Naive thymus-derived CD4-positive, alpha-beta T cell (primary cell): ENCODE data around the gene CCDC92B. TPM values are rescaled to one million over a fixed set of nuclear protein-coding genes. Genes with fewer than 3 reads are reported as not detected.

ENCODE experiments used
- ATAC-seq: fragments of 150-1000 bp; cut with Tn5 transposase; 2 replicates; pipeline ENCODE4 v1.10.0; 2021; ENCODE audit warnings: mild to moderate bottlenecking, moderate library complexity
- CTCF ChIA-PET: fragments of 350-600 bp; sonication (Branson Sonifier 250); formaldehyde crosslinking; loops from one replicate; lab custom pipeline; 2021; ENCODE audit warnings: antibody characterized with exemption; lab: Charles Lee
- POLR2A ChIA-PET: fragments of 350-600 bp; sonication (Branson Sonifier 250); formaldehyde crosslinking; loops from one replicate; lab custom pipeline; 2021; ENCODE audit warnings: antibody characterized with exemption, inconsistent platforms; lab: Charles Lee
- DNase-seq, 9 donors: peaks; one replicate each; pipeline versions ENCODE4 v3.0.0 to v3.0.0-alpha.2; 2020 to 2022; ENCODE audit warnings: mixed read lengths in 1 of 9
- H3K27ac ChIP-seq: one replicate; pipeline ENCODE4 v1.7.0; 2013; ENCODE audit warnings: mild to moderate bottlenecking, low read depth, low read length, moderate library complexity
- H3K27me3 ChIP-seq, 2 donors: one replicate each; pipeline ENCODE4 v1.7.0; 2013; ENCODE audit warnings: low read length in 2 of 2, mild to moderate bottlenecking in 2 of 2, moderate library complexity in 2 of 2; ENCODE audit not compliant: control insufficient read depth in 2 of 2, insufficient read depth in 2 of 2
- H3K36me3 ChIP-seq, 3 experiments: 1 replicate in 2 of 3; 2 replicates in 1 of 3; pipeline ENCODE4 v1.7.0; 2013; ENCODE audit warnings: low read length in 3 of 3, mild to moderate bottlenecking in 3 of 3, moderate library complexity in 1 of 3; ENCODE audit not compliant: insufficient read depth in 3 of 3, control insufficient read depth in 2 of 3
- H3K4me1 ChIP-seq, 2 donors: one replicate each; pipeline ENCODE4 v1.7.0; 2013; ENCODE audit warnings: low read length in 2 of 2, mild to moderate bottlenecking in 2 of 2, moderate library complexity in 1 of 2; ENCODE audit not compliant: control insufficient read depth in 2 of 2, insufficient read depth in 2 of 2
- H3K4me3 ChIP-seq: 2 replicates; pipeline ENCODE4 v1.7.0; 2013; ENCODE audit warnings: mild to moderate bottlenecking, low read length
- H3K9me3 ChIP-seq, 3 experiments: 1 replicate in 2 of 3; 2 replicates in 1 of 3; pipeline ENCODE4 v1.7.0; 2013; ENCODE audit warnings: low read length in 3 of 3; ENCODE audit not compliant: control insufficient read depth in 2 of 3
- H3K27ac Mint-ChIP-seq, 9 donors: one replicate each; pipeline ENCODE4 v1.8.0; 2020 to 2022; ENCODE audit warnings: mixed read lengths in 9 of 9, mild to moderate bottlenecking in 8 of 9, moderate library complexity in 5 of 9, inconsistent platforms in 2 of 9
- H3K27me3 Mint-ChIP-seq, 5 donors: one replicate each; pipeline ENCODE4 v1.8.0; 2021 to 2022; ENCODE audit warnings: mixed read lengths in 5 of 5, mild to moderate bottlenecking in 1 of 5
- H3K36me3 Mint-ChIP-seq, 5 donors: one replicate each; pipeline ENCODE4 v1.8.0; 2020 to 2022; ENCODE audit warnings: mixed read lengths in 5 of 5, mild to moderate bottlenecking in 3 of 5, inconsistent platforms in 1 of 5
- H3K4me1 Mint-ChIP-seq, 7 donors: one replicate each; pipeline ENCODE4 v1.8.0; 2020 to 2022; ENCODE audit warnings: mixed read lengths in 7 of 7, mild to moderate bottlenecking in 3 of 7, inconsistent platforms in 1 of 7
- H3K4me3 Mint-ChIP-seq, 10 donors: one replicate each; pipeline ENCODE4 v1.8.0; 2020 to 2022; ENCODE audit warnings: mild to moderate bottlenecking in 10 of 10, mixed read lengths in 10 of 10, moderate library complexity in 6 of 10, inconsistent platforms in 2 of 10
- H3K9me3 Mint-ChIP-seq, 11 donors: one replicate each; pipeline ENCODE4 v1.8.0; 2020 to 2022; ENCODE audit warnings: mixed read lengths in 11 of 11, mild to moderate bottlenecking in 4 of 11, inconsistent platforms in 1 of 11, moderate library complexity in 1 of 11
- intact Hi-C, 2 donors: fragments of 100-400 bp; cut with micrococcal nuclease; formaldehyde crosslinking; loops; one replicate each; pipeline ENCODE4 v1.15.1; 2023
- polyA plus RNA-seq, 2 donors: library from polyadenylated mRNA; unstranded; fragments of 300-500 nt; fragmentation: Illumina TruSeq; gene quantifications; one replicate each; pipeline ENCODE4 v1.2.3, GENCODE V29; 2021
- total RNA-seq, 6 experiments: library from RNA in 5 of 6; stranded (reverse) in 5 of 6; gene quantifications; 1 replicate in 5 of 6; 2 replicates in 1 of 6; pipeline ENCODE4 v1.2.3 and lab custom pipeline; 2021 to 2026

CCDC92B gene
- total and polyA plus RNA-seq, 7 experiments from 2014 or later: 0.12 to 0.54 (median 0.22) TPM; not detected in 2

DNA sequence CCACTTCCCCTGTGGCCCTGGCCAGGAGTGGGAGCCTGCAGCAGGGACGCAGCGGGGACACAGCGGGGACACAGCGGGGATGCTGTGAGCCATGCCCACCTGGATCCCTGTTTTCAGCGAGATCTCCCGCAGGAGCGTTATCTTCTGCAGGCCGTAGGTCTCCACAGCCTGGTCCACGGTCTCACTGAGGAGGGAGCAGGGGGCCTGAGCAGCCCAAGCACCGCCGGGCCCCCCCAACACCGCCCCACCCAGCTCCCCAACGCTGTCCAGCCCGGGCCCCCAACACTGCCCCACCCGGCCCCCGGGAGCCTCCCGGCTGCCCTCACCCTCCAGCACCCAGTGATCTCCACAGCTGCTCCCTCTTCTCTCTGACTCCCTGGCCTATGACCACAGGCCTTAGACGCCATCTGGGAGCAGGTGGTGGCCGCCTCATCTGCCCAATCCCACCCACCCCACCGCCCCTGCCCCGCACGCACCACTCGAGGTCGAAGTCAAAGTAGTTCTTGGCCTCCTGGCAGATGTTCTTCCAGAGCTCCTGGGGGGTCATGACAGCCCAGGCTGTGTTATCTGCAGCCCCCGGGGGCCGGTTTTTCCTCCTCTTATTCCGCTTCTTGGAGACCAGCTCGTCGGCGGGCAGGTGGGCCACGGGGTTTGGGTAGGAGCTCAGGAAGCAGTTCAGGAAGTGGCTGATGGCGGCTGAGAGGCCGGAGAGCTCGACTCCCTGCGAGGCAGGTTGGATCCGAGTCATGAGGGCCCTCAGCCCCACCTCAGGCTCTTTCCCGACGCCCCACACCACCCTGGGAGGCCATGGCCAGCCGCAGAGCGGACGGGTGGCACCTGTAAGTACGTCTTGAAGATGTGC lies 54.8 kb downstream of the CCDC92B start:
- DNase-seq: peak in 1 of 9 donors; percentile 16
- ChIA-PET POLR2A (interaction anchor here (1.2 kb wide), 1 partner anchor 8 kb away, joined by 4 read pairs; no protein-coding TSS in a partner anchor), CTCF (interaction anchor here (0.9 kb wide), 1 partner anchor 21 kb away, joined by 3 read pairs; no protein-coding TSS in a partner anchor)
- no peak overlapping the region for H3K27ac Mint-ChIP-seq
- Histone ChIP-seq H3K36me3 (peaks cover 0 to 93% (median 2%) of the 10 kb centered on the region in 3 experiments), H3K9me3 (no peaks in the 10 kb centered on the region), H3K27ac (no peak overlapping the region), H3K4me3 (no peak overlapping the region), H3K4me1 (no peaks in the 10 kb centered on the region), H3K27me3 (no peaks in the 10 kb centered on the region)
- no peaks in the 10 kb centered on the region for H3K27me3 Mint-ChIP-seq
- peak; percentile 12 for ATAC-seq
- intact Hi-C loops: no loop called here
- no peak overlapping the region for H3K4me3 Mint-ChIP-seq
- peaks cover 0 to 2% (median 0%) of the 10 kb centered on the region in 7 donors for H3K4me1 Mint-ChIP-seq
- H3K36me3 Mint-ChIP-seq: peaks cover 0 to 6% (median 0%) of the 10 kb centered on the region in 5 donors
- peaks cover 0 to 3% (median 0%) of the 10 kb centered on the region in 11 donors for H3K9me3 Mint-ChIP-seq

DNA sequence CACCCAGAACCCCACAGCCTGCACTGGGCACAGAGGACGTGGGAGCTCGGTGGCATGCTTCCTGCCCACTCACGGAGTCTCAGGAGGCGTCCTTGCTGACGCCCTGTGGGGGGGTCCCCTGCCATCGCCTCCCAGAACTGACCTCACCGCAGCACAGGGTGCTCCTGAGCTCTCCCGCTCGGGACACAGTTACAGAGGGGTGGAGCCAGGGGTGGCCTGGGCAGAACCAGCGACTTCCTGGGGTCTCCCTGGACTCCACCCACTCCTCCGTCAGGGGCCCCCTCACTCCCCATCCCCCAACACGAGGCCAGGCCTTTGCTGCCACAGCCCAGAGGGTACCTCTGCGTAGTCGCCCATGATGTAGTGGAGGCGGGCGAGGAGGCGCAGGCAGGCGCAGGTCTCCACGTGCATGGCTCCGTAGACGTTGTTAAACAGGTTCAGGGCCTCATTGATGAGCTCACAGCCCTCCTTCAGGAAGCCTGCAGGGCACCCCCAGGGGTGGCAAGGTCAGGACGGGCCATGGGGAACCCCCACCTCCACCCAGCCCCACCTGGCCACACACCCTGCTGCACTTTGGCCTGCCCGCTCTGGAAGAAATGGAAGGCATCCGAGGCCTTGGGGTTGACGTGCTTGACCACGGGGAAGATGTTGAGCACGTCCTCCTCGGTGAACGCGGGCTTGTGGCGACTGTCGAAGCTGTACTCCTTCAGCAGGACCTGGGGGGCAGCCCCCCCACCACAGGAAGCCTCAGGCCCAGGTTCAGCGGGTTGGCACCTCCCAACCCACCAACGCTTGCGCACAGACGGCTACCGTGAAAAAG lies 55.7 kb downstream of the CCDC92B start:
- DNase-seq (peak in 1 of 9 donors; percentile 17), ATAC-seq (peak; percentile 36)
- peaks cover 0 to 3% (median 0%) of the 10 kb centered on the region in 11 donors for H3K9me3 Mint-ChIP-seq
- CTCF ChIA-PET: no interaction called here
- POLR2A ChIA-PET: no interaction called here
- H3K36me3 Mint-ChIP-seq: peaks cover 0 to 6% (median 0%) of the 10 kb centered on the region in 5 donors
- H3K4me1 Mint-ChIP-seq: peaks cover 0 to 5% (median 0%) of the 10 kb centered on the region in 7 donors
- Histone ChIP-seq H3K9me3 (no peaks in the 10 kb centered on the region), H3K36me3 (peaks cover 0 to 92% (median 0%) of the 10 kb centered on the region in 3 experiments), H3K4me3 (no peak overlapping the region), H3K4me1 (peaks cover 0 to 6% of the 10 kb centered on the region in 2 donors), H3K27me3 (no peaks in the 10 kb centered on the region), H3K27ac (no peak overlapping the region)
- no peak overlapping the region for H3K27ac Mint-ChIP-seq
- no peak overlapping the region for H3K4me3 Mint-ChIP-seq
- no peaks in the 10 kb centered on the region for H3K27me3 Mint-ChIP-seq
- intact Hi-C loops: no loop called here

DNA sequence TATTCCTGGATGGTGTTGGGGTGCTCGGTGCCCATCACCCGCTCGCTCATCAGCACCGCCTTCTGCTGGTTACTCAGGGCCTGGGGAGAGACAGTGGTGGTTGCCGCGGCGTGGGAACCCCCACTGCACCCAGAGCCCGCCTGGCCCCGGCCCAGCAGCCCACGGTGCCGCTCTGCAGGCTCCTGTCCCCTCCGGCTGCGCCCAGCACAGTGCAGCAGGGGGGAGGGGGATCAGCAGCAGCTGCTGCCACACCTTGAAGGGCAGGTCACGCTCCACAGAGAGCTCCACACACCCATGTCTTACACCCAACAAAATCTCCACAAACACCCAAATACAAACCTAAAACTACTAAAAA lies 56.7 kb downstream of the CCDC92B start:
- intact Hi-C loops: no loop called here
- H3K4me1 Mint-ChIP-seq: peaks cover 0 to 5% (median under 1%) of the 10 kb centered on the region in 7 donors
- no peaks in the 10 kb centered on the region for H3K36me3 Mint-ChIP-seq
- H3K9me3 Mint-ChIP-seq: peaks cover 0 to 3% (median 0%) of the 10 kb centered on the region in 11 donors
- no peak overlapping the region for H3K27ac ChIP-seq
- no peak overlapping the region for H3K4me3 ChIP-seq
- peaks cover 0 to 14% of the 10 kb centered on the region in 2 donors for H3K4me1 ChIP-seq
- ATAC-seq: no peak
- ChIA-PET CTCF (no interaction called here), POLR2A (no interaction called here)
- H3K9me3 ChIP-seq: no peaks in the 10 kb centered on the region
- DNase-seq: no peak
- H3K4me3 Mint-ChIP-seq: no peak overlapping the region
- no peaks in the 10 kb centered on the region for H3K27me3 ChIP-seq
- H3K36me3 ChIP-seq: peaks cover 0 to 82% (median 0%) of the 10 kb centered on the region in 3 experiments
- no peak overlapping the region for H3K27ac Mint-ChIP-seq
- no peaks in the 10 kb centered on the region for H3K27me3 Mint-ChIP-seq

DNA sequence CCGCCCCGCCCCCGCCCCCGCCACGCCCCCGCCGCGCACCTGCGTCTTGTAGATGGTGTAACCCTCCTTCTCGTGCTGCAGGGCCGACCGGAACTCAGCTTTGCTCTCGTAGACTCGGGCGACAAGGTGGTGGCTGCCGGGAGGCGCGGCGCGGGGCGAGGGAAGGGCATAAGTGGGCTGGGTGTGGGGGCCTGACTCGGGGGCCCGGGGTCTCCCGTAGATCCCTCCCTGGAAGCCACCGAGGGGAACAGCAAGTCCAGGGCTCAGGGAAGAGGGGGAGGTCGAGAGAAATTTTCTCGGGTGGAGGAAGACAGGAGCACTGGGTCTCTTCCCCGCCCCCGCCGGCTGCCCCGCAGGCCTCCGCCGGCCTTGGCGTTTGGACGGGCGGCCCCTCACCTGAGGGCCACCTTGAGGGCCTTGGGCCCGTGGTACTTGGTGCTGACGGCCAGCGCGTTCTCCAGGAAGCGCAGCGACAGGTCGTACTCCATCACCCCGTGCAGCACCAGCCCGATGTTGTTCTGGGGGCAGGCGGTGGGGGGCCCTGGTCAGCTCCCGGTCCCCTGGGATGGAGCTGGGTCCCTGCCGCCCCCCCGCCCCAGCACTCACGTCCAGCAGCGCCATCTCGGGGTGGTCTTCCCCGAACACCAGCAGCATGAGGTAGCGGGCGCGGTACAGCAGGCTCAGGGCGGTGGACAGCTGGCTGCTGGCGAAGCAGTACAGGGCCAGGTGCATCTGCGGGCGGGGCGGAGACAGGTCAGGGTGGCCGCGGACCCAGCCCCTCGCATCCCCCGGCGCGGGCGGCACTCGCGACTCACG lies 57.3 kb downstream of the CCDC92B start:
- ChIA-PET POLR2A (no interaction called here), CTCF (no interaction called here)
- Mint-ChIP-seq H3K4me3 (no peak overlapping the region), H3K4me1 (peaks cover 0 to 5% (median 4%) of the 10 kb centered on the region in 7 donors), H3K27me3 (no peaks in the 10 kb centered on the region), H3K27ac (no peak overlapping the region), H3K36me3 (no peaks in the 10 kb centered on the region), H3K9me3 (peaks cover 0 to 3% (median 0%) of the 10 kb centered on the region in 11 donors)
- ATAC-seq (no peak), DNase-seq (no peak)
- Histone ChIP-seq H3K9me3 (no peaks in the 10 kb centered on the region), H3K4me1 (peaks cover 0 to 14% of the 10 kb centered on the region in 2 donors), H3K27me3 (no peaks in the 10 kb centered on the region), H3K27ac (no peak overlapping the region), H3K4me3 (no peak overlapping the region), H3K36me3 (peaks cover 0 to 76% (median 0%) of the 10 kb centered on the region in 3 experiments)
- intact Hi-C loops: no loop called here

DNA sequence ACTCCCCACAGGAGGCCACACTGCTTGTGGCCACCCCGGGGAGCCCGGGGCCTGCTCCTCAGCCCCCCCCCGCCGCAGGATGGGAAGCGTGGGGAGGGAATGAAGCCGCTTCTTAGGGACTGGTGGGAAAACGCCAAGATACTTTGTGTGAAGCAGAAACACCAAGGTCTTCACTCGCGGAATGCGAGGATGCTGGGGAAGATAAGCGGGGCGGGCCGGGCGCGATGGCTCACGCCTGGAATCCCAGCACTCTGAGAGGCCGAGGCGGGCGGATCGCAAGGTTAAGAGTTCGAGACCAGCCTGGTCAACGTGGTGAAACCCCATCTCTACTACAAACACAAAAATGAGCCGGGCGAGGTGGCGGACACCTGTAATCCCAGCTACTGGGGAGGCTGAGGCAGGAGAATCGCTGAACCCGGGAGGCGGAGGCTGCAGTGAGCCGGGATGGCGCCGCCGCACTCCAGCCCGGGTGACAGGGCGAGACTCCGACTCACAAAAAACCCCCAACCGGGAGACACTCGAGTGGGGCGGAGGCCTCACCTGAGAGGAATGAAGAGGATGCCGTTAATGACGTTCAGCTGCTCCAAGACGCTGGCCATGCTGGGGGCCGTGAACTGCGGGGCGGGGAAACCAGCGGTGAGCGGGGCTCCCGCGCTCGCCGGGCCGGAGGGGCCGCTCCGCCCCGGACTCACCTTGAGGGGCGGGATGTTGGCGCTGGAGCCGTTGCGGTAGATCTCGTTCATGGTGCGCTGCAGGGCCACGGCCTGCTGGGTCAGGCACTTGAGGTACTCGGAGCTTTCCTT lies 58.2 kb downstream of the CCDC92B start:
- Mint-ChIP-seq H3K4me3 (no peak overlapping the region), H3K4me1 (peaks cover 0 to 5% (median 4%) of the 10 kb centered on the region in 7 donors), H3K27me3 (no peaks in the 10 kb centered on the region), H3K9me3 (peaks cover 0 to 3% (median 0%) of the 10 kb centered on the region in 11 donors), H3K36me3 (no peaks in the 10 kb centered on the region), H3K27ac (no peak overlapping the region)
- H3K4me1 ChIP-seq: peaks cover 0 to 14% of the 10 kb centered on the region in 2 donors
- DNase-seq (no peak), ATAC-seq (no peak)
- H3K36me3 ChIP-seq: peaks cover 0 to 69% (median 0%) of the 10 kb centered on the region in 3 experiments
- CTCF ChIA-PET: no interaction called here
- intact Hi-C loops: no loop called here
- POLR2A ChIA-PET: no interaction called here
- no peaks in the 10 kb centered on the region for H3K27me3 ChIP-seq
- no peak overlapping the region for H3K4me3 ChIP-seq
- H3K27ac ChIP-seq: no peak overlapping the region
- H3K9me3 ChIP-seq: no peaks in the 10 kb centered on the region
